ENCODE measurements around the gene CD81. TPM values are rescaled to one million over a fixed set of nuclear protein-coding genes. Genes with fewer than 3 reads are reported as not detected.
"Not testable (repeated sequence)": the region's sequence is repeated elsewhere in the genome, so short reads cannot be mapped to it uniquely, and the experiment has no call there.

The CD81 gene
- total RNA-seq, 1 experiment from 2014 or later, result 356 TPM

- no peak overlapping the region for H3K4me3 ChIP-seq (ENCODE audit: low read length)
- no peaks in the 10 kb centered on the region for H4K20me1 ChIP-seq (ENCODE audit: insufficient read depth, low read depth, low read length)
- H3K36me3 ChIP-seq (ENCODE audit: insufficient read depth, low read length), result no peaks in the 10 kb centered on the region
- H3K9me3 ChIP-seq (ENCODE audit: low read length), result no peaks in the 10 kb centered on the region
- no peak overlapping the region for H3K4me2 ChIP-seq (ENCODE audit: low read depth, low read length, poor library complexity, severe bottlenecking)
- no peak for DNase-seq
- H3K4me1 ChIP-seq (ENCODE audit: low read length), result no peaks in the 10 kb centered on the region
- H3K79me2 ChIP-seq (ENCODE audit: low read length), result no peaks in the 10 kb centered on the region
- H3K27ac ChIP-seq (ENCODE audit: low read length), result no peak overlapping the region
- no peak overlapping the region for H3K9ac ChIP-seq (ENCODE audit: low read length)
- no peaks in the 10 kb centered on the region for H3K27me3 ChIP-seq (ENCODE audit: low read length)
- H3K9me2 ChIP-seq (replicated peaks; ENCODE audit: insufficient read depth, low read length), result no peaks in the 10 kb centered on the region
- H2AFZ ChIP-seq (ENCODE audit: low read length), result no peak overlapping the region
These were observed 29.7 kb upstream of the CD81 start for GRCh38 chr11:2347308-2347830.

- H3K9me3 ChIP-seq (ENCODE audit: low read length), result no peaks in the 10 kb centered on the region
- DNase-seq, result no peak
These were observed 28.1 kb upstream of the CD81 start for GRCh38 chr11:2348986-2349385.

GRCh38 chr11:2351701-2352100, 25.4 kb upstream of the CD81 start:
- Histone ChIP-seq H3K36me3 (ENCODE audit: insufficient read depth, low read length) (no peaks in the 10 kb centered on the region), H3K27ac (ENCODE audit: low read length) (no peak overlapping the region)

More at GRCh38 chr11:2348986-2349385, 28.1 kb upstream of the CD81 start:
- H3K27ac ChIP-seq (ENCODE audit: low read length), result no peak overlapping the region
- H3K27me3 ChIP-seq (ENCODE audit: low read length), result no peaks in the 10 kb centered on the region
- no peaks in the 10 kb centered on the region for H3K9me2 ChIP-seq (replicated peaks; ENCODE audit: insufficient read depth, low read length)
- no peak overlapping the region for H3K4me3 ChIP-seq (ENCODE audit: low read length)
- H2AFZ ChIP-seq (ENCODE audit: low read length), result no peak overlapping the region
- H3K9ac ChIP-seq (ENCODE audit: low read length), result no peak overlapping the region
- H3K36me3 ChIP-seq (ENCODE audit: insufficient read depth, low read length), result no peaks in the 10 kb centered on the region
- no peaks in the 10 kb centered on the region for H3K4me1 ChIP-seq (ENCODE audit: low read length)
- H3K79me2 ChIP-seq (ENCODE audit: low read length), result no peaks in the 10 kb centered on the region
- H3K4me2 ChIP-seq (ENCODE audit: low read depth, low read length, poor library complexity, severe bottlenecking), result no peak overlapping the region
- no peaks in the 10 kb centered on the region for H4K20me1 ChIP-seq (ENCODE audit: insufficient read depth, low read depth, low read length)

GRCh38 chr11:2352420-2352819, 24.7 kb upstream of the CD81 start:
- Histone ChIP-seq H3K4me1 (ENCODE audit: low read length) (no peaks in the 10 kb centered on the region), H3K4me3 (ENCODE audit: low read length) (no peak overlapping the region), H3K36me3 (ENCODE audit: insufficient read depth, low read length) (no peaks in the 10 kb centered on the region), H3K27me3 (ENCODE audit: low read length) (no peaks in the 10 kb centered on the region), H2AFZ (ENCODE audit: low read length) (no peak overlapping the region), H3K9me3 (ENCODE audit: low read length) (no peaks in the 10 kb centered on the region), H3K27ac (ENCODE audit: low read length) (no peak overlapping the region), H3K4me2 (ENCODE audit: low read depth, low read length, poor library complexity, severe bottlenecking) (no peak overlapping the region), H3K9ac (ENCODE audit: low read length) (no peak overlapping the region), H3K9me2 (replicated peaks; ENCODE audit: insufficient read depth, low read length) (no peaks in the 10 kb centered on the region), H3K79me2 (ENCODE audit: low read length) (no peaks in the 10 kb centered on the region), H4K20me1 (ENCODE audit: insufficient read depth, low read depth, low read length) (no peaks in the 10 kb centered on the region)
- no peak for DNase-seq

More at GRCh38 chr11:2351701-2352100, 25.4 kb upstream of the CD81 start:
- no peaks in the 10 kb centered on the region for H3K79me2 ChIP-seq (ENCODE audit: low read length)
- H3K4me2 ChIP-seq (ENCODE audit: low read depth, low read length, poor library complexity, severe bottlenecking), result no peak overlapping the region
- H3K4me3 ChIP-seq (ENCODE audit: low read length), result no peak overlapping the region
- no peaks in the 10 kb centered on the region for H3K9me3 ChIP-seq (ENCODE audit: low read length)
- no peaks in the 10 kb centered on the region for H3K27me3 ChIP-seq (ENCODE audit: low read length)
- DNase-seq, result no peak
- no peaks in the 10 kb centered on the region for H3K4me1 ChIP-seq (ENCODE audit: low read length)
- H3K9me2 ChIP-seq (replicated peaks; ENCODE audit: insufficient read depth, low read length), result no peaks in the 10 kb centered on the region
- no peaks in the 10 kb centered on the region for H4K20me1 ChIP-seq (ENCODE audit: insufficient read depth, low read depth, low read length)
- H3K9ac ChIP-seq (ENCODE audit: low read length), result no peak overlapping the region
- no peak overlapping the region for H2AFZ ChIP-seq (ENCODE audit: low read length)

GRCh38 chr11:2355000-2355644, 22.0 kb upstream of the CD81 start:
- no peaks in the 10 kb centered on the region for H3K4me1 ChIP-seq (ENCODE audit: low read length)
- no peaks in the 10 kb centered on the region for H3K9me2 ChIP-seq (replicated peaks; ENCODE audit: insufficient read depth, low read length)
- H3K27ac ChIP-seq (ENCODE audit: low read length), result no peak overlapping the region
- DNase-seq, result no peak
- no peak overlapping the region for H2AFZ ChIP-seq (ENCODE audit: low read length)
- no peak overlapping the region for H3K9ac ChIP-seq (ENCODE audit: low read length)
- H3K4me2 ChIP-seq (ENCODE audit: low read depth, low read length, poor library complexity, severe bottlenecking), result no peak overlapping the region
- H3K27me3 ChIP-seq (ENCODE audit: low read length), result no peaks in the 10 kb centered on the region
- no peaks in the 10 kb centered on the region for H3K9me3 ChIP-seq (ENCODE audit: low read length)
- no peaks in the 10 kb centered on the region for H4K20me1 ChIP-seq (ENCODE audit: insufficient read depth, low read depth, low read length)
- no peaks in the 10 kb centered on the region for H3K79me2 ChIP-seq (ENCODE audit: low read length)
- H3K36me3 ChIP-seq (ENCODE audit: insufficient read depth, low read length), result no peaks in the 10 kb centered on the region
- no peak overlapping the region for H3K4me3 ChIP-seq (ENCODE audit: low read length)

GRCh38 chr11:2357246-2357645, 19.9 kb upstream of the CD81 start:
- Histone ChIP-seq H3K4me3 (ENCODE audit: low read length) (no peak overlapping the region), H3K79me2 (ENCODE audit: low read length) (no peaks in the 10 kb centered on the region), H3K27me3 (ENCODE audit: low read length) (no peaks in the 10 kb centered on the region), H3K9me3 (ENCODE audit: low read length) (no peaks in the 10 kb centered on the region), H3K9me2 (replicated peaks; ENCODE audit: insufficient read depth, low read length) (no peaks in the 10 kb centered on the region), H4K20me1 (ENCODE audit: insufficient read depth, low read depth, low read length) (no peaks in the 10 kb centered on the region), H3K4me1 (ENCODE audit: low read length) (no peaks in the 10 kb centered on the region), H3K4me2 (ENCODE audit: low read depth, low read length, poor library complexity, severe bottlenecking) (no peak overlapping the region), H3K27ac (ENCODE audit: low read length) (no peak overlapping the region), H3K36me3 (ENCODE audit: insufficient read depth, low read length) (no peaks in the 10 kb centered on the region), H2AFZ (ENCODE audit: low read length) (no peak overlapping the region), H3K9ac (ENCODE audit: low read length) (no peak overlapping the region)
- DNase-seq, result no peak

- H3K4me1 ChIP-seq (ENCODE audit: low read length); H2AFZ ChIP-seq (ENCODE audit: low read length); DNase-seq: not testable (repeated sequence)
These were observed 19.5 kb upstream of the CD81 start for GRCh38 chr11:2357651-2358050.

GRCh38 chr11:2358754-2359442, 18.2 kb upstream of the CD81 start:
- DNase-seq, result no peak
- H3K9me3 ChIP-seq (ENCODE audit: low read length), result no peaks in the 10 kb centered on the region
- no peak overlapping the region for H3K4me3 ChIP-seq (ENCODE audit: low read length)
- H3K9me2 ChIP-seq (replicated peaks; ENCODE audit: insufficient read depth, low read length), result no peaks in the 10 kb centered on the region
- no peaks in the 10 kb centered on the region for H3K36me3 ChIP-seq (ENCODE audit: insufficient read depth, low read length)
- H3K4me1 ChIP-seq (ENCODE audit: low read length), result no peaks in the 10 kb centered on the region
- no peaks in the 10 kb centered on the region for H3K27me3 ChIP-seq (ENCODE audit: low read length)
- H3K79me2 ChIP-seq (ENCODE audit: low read length), result no peaks in the 10 kb centered on the region
- no peak overlapping the region for H3K27ac ChIP-seq (ENCODE audit: low read length)
- H2AFZ ChIP-seq (ENCODE audit: low read length), result no peak overlapping the region
- no peak overlapping the region for H3K9ac ChIP-seq (ENCODE audit: low read length)
- peaks cover 3% of the 10 kb centered on the region; the same call in 1 of the 2 replicates for H4K20me1 ChIP-seq (ENCODE audit: insufficient read depth, low read depth, low read length)
- H3K4me2 ChIP-seq (ENCODE audit: low read depth, low read length, poor library complexity, severe bottlenecking), result no peak overlapping the region

More at GRCh38 chr11:2357651-2358050, 19.5 kb upstream of the CD81 start:
- not testable (repeated sequence) for H3K27ac ChIP-seq (ENCODE audit: low read length); H3K9me3 ChIP-seq (ENCODE audit: low read length); H3K79me2 ChIP-seq (ENCODE audit: low read length); H3K4me3 ChIP-seq (ENCODE audit: low read length); H3K9ac ChIP-seq (ENCODE audit: low read length); H3K36me3 ChIP-seq (ENCODE audit: insufficient read depth, low read length); H3K4me2 ChIP-seq (ENCODE audit: low read depth, low read length, poor library complexity, severe bottlenecking); H3K9me2 ChIP-seq (replicated peaks; ENCODE audit: insufficient read depth, low read length); H4K20me1 ChIP-seq (ENCODE audit: insufficient read depth, low read depth, low read length); H3K27me3 ChIP-seq (ENCODE audit: low read length)
